ENCODE data around the gene BPI. TPM values are rescaled to one million over a fixed set of nuclear protein-coding genes. Genes with fewer than 3 reads are reported as not detected.
"Not testable (repeated sequence)": the region's sequence is repeated elsewhere in the genome, so short reads cannot be mapped to it uniquely, and the experiment has no call there.

The BPI gene
- total RNA-seq, 1 donor, result not detected

- no peak overlapping the region for H3K4me3 ChIP-seq (ENCODE audit: low read depth, low read length)
- peak; percentile 76 for DNase-seq (ENCODE audit: low read depth)
- TF ChIP-seq, protein P1, sequence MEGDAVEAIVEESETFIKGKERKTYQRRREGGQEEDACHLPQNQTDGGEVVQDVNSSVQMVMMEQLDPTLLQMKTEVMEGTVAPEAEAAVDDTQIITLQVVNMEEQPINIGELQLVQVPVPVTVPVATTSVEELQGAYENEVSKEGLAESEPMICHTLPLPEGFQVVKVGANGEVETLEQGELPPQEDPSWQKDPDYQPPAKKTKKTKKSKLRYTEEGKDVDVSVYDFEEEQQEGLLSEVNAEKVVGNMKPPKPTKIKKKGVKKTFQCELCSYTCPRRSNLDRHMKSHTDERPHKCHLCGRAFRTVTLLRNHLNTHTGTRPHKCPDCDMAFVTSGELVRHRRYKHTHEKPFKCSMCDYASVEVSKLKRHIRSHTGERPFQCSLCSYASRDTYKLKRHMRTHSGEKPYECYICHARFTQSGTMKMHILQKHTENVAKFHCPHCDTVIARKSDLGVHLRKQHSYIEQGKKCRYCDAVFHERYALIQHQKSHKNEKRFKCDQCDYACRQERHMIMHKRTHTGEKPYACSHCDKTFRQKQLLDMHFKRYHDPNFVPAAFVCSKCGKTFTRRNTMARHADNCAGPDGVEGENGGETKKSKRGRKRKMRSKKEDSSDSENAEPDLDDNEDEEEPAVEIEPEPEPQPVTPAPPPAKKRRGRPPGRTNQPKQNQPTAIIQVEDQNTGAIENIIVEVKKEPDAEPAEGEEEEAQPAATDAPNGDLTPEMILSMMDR (IDR thresholded peaks at IDR 0.05; ENCODE audit: insufficient read depth, low read depth, low read length), result no peak
These were observed 28.0 kb upstream of the BPI start for GRCh38 chr20:38275815-38276550.

GRCh38 chr20:38277285-38277684, 26.7 kb upstream of the BPI start:
- no peak for DNase-seq (ENCODE audit: low read depth)
- TF ChIP-seq, protein P1 (IDR thresholded peaks at IDR 0.05; ENCODE audit: insufficient read depth, low read depth, low read length), result no peak
- H3K4me3 ChIP-seq (ENCODE audit: low read depth, low read length), result no peak overlapping the region

DNA sequence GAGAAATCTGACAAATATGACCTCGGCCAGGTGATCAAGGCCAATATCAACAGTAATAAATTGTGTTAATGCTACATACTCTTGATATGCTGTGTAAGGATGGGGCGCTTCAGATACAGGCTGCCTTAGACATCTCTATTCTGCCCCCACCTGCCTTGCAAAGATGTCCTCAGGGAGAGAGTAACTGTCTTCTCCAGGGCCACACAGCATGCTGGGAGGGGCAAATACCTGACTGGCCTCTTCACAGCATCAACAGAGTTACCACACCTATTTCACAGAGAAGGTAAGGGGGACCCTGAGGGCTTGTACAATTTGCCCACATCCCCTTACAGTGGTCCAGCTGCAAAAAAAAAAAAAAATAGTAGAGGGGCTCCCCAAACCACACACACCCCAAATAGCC, 26.3 kb upstream of the BPI start:
- no peak overlapping the region for H3K4me3 ChIP-seq (ENCODE audit: low read depth, low read length)
- TF ChIP-seq, protein P1 (IDR thresholded peaks at IDR 0.05; ENCODE audit: insufficient read depth, low read depth, low read length), result no peak
- no peak for DNase-seq (ENCODE audit: low read depth)

DNA sequence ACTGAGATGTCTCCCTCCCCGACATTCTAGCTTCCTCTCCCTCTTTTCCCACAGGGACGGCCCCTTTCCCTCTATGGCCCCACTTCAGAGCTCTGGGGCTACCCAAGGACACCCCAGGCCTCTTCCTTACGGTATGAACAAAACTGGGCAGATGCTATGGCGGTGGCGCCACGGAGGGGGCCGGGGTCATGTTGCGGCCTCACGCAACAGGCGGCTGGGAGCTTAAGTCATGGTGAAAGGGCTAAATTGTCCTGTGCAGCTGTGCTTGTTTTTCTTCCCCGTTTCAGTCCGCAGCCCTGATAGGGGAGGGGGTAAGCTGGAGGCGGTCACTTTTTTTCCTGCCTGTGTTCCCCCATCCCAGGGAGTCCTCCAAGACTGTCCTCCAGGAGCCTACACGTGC, 25.8 kb upstream of the BPI start:
- DNase-seq (ENCODE audit: low read depth), result no peak
- TF ChIP-seq, protein P1 (IDR thresholded peaks at IDR 0.05; ENCODE audit: insufficient read depth, low read depth, low read length), result no peak
- no peak overlapping the region for H3K4me3 ChIP-seq (ENCODE audit: low read depth, low read length)

DNA sequence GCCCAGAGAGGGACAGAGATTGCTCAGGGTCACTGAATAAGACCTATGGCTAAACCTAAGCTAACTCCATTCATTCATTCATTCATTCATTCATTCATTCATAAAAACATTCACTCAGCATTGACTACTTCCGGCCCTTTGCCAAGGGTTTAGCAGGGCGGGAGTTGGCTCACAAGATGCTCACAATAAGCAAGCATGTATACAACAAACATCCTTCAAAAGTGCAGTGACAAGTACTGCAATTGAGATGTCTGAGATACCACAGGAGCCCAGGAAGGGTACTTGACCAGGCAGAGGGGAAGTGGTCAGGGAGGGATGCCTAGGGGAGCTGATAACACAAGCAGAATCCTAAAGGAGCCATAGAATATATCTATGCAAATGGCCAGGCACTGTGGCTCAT, 25.2 kb upstream of the BPI start:
- TF ChIP-seq, protein P1 (IDR thresholded peaks at IDR 0.05; ENCODE audit: insufficient read depth, low read depth, low read length), result no peak
- H3K4me3 ChIP-seq (ENCODE audit: low read depth, low read length), result no peak overlapping the region
- no peak for DNase-seq (ENCODE audit: low read depth)

DNA sequence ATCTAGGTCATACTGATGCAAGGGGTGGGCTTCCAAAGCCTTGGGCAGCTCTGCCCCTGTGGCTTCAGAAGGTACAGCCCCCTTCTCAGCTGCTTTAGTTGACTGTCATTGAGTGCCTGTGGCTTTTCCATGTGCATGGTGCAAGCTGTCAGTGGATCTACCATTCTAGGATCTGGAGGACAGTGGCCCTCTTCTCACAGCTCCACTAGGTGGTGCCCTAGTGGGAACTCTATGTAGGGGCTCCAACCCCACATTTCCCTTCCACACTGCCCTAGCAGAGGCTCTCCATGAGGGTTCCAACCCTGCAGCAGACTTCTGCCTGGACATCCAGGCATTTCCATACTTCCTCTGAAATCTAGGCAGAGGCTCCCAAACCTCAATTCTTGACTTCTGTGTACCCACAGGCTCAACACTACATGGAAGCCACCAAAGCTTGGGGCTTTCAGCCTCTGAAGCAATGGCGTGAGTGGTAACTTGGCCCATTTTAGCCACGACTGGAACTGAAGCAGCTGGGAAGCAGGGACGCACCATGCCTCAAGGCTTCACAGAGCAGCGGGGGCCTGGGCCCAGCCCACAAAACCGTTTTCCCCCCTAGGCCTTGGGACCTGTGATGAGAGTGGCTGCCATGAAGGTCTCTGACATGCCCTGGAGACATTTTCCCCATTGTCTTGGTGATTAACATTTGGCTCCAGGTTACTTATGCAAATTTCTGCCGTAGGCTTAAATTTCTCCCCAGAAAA, 22.6 kb upstream of the BPI start:
- not testable (repeated sequence) for H3K4me3 ChIP-seq (ENCODE audit: low read depth, low read length); DNase-seq (ENCODE audit: low read depth)

GRCh38 chr20:38283236-38283635, 20.7 kb upstream of the BPI start:
- DNase-seq (ENCODE audit: low read depth), result no peak
- H3K4me3 ChIP-seq (ENCODE audit: low read depth, low read length), result no peak overlapping the region
- TF ChIP-seq, protein P1 (IDR thresholded peaks at IDR 0.05; ENCODE audit: insufficient read depth, low read depth, low read length), result no peak

- DNase-seq (ENCODE audit: low read depth); H3K4me3 ChIP-seq (ENCODE audit: low read depth, low read length): not testable (repeated sequence)
These were observed 19.8 kb upstream of the BPI start for GRCh38 chr20:38284066-38284650.
